Endometrium (tissue), 2 donors: ENCODE measurements around the gene SMAD2.
"Not testable (repeated sequence)": the region's sequence is repeated elsewhere in the genome, so short reads cannot be mapped to it uniquely, and the experiment has no call there.

Experiments
- FAIRE-seq: peaks from 2 replicates; lab custom pipeline; 2012; peaks lifted over from hg19 to GRCh38; lab: Jason Lieb, UNC
- donor health status: control.
- donor health status: control.

SMAD2 gene

DNA sequence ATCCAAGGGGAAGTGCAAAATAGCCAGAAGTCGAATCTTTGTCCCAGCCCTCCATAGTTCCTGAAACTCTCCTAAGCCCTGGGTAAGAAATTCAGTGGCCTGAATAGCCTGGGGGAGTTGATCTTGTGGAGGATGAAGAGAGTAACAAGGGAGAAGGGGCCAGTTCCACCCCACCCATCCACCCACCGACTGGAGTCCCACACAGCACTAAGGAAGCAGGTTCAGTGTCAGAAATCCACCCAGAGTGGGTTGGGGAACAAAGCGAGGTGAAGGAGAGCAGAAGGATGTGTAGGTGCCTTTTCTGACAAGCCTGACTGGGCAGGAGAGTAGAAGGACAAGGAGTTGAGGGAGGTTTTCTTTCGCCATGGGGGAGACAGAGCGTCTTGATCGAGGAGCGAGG is 136.8 kb downstream of the SMAD2 start:
- no peak for FAIRE-seq

DNA sequence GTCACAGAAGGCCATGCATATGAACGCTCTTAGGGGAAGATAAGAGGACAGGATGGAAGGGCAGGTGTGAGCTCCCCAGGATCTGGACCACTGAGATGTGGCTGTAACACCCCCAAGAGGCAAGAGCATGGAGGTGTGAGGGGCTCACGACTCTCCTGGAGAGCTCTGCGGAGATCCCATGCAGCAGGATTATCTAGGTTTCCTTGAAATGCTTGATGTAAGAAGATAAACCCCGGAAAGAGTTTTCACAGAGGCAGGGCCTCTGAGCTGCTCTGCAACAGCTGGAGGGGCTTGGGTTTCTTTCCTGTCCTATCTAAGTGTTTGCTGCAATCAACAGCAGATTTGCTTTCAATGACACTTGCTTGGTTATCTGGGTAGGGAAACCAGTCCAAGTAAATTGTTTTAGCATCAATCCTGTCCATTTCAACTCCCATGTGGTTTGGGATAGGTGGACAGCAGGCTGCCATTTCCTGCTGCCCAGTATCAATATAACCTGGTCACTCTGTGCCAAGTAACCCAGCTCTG is 138.9 kb downstream of the SMAD2 start:
- FAIRE-seq: no peak

DNA sequence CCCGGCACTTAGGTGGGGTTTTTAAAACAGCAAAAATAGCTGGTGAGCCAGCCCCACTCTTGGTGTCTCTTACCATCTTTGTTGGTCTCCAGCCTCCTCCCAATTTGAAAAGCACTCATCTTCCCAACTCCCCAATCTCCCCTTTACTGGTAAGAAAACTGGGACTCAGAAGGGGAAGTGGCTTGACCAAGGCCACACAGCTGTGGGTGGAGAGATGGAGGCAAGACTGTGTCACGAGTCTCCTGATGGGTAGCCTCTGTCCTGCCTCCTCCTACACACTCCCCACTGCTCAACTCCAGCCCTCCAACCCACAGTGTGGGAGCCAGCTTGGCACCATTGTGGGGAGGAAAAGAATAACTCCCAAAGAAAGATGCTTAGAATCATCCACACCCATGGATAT is 140.4 kb downstream of the SMAD2 start:
- no peak for FAIRE-seq

DNA sequence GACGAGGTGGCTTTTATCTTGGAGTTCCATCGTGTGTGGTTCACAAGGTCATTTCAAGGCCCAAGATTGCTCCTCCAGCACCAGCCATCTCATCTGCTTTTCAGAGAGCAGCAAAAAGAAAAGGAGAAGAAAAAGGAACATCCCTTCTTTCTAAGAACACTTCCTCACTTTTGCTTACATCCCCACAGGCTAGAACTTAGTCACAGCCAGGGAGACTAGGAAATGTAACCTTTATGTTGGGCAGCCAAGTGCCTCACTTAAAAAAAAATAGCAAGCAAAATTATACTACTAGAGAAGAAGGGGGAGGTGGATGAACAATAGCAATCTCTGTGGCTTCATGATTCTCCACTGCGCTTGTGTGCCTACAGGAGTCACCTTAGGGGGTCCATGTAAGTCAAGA is 141.8 kb downstream of the SMAD2 start:
- FAIRE-seq: no peak

DNA sequence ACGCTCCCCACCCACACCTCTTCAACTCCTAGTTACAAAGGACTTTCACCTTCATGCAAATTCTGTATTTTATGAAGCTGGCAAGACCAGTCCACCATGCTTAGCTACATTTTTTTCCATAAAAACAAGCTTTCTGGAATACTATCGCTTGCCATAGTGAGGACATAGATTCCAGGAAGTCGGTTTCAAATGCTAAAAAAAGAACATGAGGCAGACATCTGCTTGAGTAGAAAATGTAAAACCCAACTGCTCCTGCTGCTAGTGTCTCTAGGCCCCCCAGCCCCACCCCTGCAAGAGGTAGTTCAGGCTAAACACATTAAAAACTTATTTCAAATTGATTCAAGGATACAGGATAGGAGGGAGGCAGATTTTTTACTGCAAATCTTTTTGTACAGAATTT is 148.9 kb downstream of the SMAD2 start:
- no peak for FAIRE-seq

DNA sequence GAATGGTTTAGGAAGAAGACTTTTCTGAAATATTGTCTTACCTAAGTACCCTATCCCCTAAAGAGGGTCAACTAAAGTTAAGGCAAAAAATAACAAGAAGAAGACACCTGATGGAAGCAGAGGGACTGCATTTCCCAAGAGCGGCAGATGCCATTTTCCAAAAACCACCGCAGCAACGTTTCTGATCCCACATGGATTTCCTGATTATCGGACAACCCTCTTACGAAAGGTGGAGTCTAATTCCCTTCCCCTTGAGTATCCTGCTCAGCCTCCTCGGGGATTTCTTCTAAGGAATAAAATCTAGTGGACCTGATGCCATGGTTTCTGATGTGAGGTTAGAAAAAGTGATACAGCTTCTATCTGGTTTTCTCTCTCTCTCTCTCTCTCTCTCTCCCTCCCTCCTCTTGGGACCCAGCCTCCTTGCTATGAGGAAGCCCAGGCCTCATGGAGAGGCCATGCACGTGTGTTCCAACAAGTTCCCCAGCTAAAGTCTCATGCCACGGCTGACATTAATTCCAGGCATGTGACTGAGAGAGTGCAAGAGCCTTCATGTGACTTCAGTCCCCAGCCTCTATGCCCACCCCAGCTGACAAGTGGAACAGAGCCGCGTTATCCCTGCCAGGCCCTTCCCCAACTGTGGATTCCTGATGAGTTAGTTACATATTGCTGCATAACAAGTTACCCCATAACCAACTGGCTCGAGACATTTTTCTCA is 150.3 kb downstream of the SMAD2 start:
- FAIRE-seq: no peak

DNA sequence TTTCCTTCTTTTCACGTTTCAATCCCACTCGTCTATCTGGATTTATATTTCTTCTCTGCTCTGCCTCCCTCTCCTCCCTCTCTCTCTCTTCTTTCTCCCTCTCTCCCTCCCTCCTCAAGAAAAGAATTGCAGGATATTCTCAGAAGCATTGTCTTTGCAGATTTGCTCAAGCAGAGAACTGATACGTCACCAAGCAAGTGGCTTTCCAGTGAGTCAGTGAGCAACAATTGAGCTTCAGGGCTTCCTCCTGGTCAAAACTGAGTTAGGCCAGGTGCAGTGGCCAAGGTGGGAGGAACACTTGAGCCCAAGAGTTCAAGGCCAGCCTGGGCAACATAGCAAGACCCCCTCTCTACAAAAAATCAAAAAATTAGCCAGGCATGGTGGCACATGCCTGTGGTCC is 151.1 kb downstream of the SMAD2 start:
- no peak for FAIRE-seq

DNA sequence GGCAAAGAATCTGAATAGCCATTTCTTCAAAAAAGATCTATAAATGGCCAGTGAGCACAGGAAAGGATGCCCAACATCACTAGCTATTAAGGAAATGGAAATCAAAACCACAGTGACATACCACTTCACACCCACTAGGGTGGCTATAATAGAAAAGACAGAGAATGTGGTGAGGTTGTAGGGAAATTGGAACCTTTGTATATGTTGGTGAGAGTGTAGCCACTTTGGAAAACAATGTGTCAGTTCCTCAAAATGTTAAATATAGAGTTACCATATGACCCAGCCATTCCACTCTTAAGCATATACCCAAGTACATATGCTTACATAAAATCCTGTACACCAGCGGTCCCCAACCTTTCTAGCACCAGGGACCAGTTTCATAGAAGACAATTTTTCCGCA is 152.8 kb downstream of the SMAD2 start:
- no peak for FAIRE-seq

DNA sequence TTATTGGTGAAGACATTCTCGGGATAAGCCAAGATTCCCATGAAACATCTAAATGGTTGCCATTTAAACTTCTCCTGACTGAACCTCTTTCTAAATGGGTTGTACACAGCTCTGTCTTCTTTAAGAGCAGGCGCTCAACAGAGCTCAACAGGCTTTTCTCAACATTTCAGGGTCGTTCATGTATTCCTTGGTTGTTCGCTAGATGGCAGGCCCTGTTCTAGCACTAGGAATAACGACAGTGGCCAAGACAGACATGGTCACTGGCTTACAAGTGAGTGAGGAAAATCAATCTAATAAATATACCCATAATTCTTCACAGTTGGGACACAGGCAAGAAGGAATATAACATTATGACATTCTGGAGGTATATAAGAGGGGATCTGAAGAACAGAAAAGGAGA is 154.5 kb downstream of the SMAD2 start:
- no peak for FAIRE-seq

DNA sequence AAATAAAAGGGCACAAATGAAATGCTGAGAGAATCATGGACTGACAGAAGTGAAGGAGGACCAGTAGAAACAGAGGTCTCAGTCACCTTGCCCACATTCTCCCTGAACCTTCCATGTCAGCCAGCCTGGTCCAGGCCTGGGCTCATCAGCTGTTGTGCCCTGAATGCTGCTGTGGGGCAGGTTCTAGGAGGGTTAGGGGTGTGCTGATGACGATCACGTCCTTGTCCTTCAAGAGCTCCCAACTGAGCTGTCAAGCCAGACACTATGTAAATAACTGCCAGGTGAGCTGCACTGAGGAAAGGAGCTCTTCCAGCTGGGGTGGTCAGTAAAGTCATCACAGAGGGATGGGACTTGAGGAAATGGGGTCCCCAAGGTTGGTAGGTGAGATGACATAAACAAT is 156.5 kb downstream of the SMAD2 start:
- FAIRE-seq: no peak

DNA sequence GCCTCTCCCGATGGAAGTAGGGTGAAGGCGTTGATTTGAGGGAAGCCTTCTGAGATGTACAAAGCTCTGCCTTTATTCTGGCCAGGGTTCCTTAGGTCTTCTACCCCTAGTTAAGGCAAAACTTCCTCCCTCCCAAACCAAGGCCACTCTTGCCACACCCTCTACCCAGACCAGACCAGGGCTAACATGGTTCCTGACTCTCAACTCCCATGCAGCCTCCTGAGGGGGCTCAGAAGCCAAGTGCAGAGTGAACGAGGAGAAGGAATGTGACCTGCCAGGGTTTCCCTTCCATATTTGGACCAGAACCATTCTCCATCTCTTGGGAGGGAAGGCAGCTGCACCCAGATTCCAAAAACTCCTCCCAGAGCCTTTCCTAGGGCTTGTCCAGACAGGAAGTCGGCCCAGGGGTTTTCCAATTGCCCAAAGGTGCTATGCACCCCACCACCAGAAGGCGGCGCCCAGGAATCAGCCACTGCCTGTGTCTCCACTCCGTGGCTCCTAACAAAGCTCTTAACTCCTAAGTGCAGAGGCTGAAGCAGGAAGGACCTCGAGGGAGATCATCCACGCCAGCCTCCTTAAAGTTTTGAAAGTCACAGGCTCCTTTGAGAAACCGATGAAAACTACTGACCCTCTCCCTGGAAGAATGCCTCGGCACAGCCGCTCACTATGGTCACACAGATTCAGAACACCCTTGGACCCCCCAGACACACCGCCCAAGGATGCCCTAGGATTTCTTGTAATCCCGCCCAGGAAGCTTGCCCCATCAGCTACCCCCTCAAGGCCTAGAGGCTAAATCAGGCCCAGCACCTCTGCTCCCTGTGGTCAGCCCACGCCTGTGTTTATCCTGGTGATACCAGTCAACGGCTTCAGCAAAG is 157.8 kb downstream of the SMAD2 start:
- FAIRE-seq: no peak

DNA sequence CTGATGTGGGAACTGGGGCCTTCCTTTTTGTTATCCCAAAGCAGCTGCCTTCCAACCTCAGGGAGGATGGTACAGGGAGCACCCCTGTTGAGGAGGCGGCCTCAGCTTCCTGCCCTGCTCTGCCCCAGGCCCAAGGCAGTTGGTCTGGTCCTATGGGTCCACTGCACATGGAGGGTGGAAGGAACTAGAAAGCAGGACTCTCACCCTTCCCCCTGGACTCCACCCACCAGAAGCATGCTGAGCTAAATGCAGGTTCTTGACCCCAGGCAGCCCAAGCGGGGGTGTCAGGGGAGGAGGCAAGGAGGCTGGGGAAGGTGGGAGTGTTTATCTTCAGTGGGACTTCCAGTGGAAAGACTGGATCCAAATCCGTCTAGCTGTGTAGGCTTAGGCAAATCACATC is 158.5 kb downstream of the SMAD2 start:
- no peak for FAIRE-seq

DNA sequence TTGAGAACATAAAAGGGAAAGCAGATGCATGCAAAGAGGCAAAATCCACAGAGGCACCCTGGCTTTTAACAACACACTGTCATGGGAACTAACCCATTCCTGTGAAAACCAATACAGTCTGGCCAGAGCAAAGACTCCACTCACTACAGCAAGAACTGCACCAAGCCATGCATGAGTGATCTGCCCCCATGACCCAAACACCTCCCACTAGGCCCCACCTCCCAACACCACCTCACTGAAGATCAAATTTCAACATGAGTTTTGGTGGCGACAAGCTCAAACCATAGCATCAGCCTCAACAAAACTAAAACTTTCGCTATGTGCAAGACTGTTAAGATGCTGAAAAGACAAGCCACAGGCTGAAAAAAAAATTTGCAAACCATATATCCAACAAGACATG is 162.8 kb downstream of the SMAD2 start:
- no peak for FAIRE-seq

DNA sequence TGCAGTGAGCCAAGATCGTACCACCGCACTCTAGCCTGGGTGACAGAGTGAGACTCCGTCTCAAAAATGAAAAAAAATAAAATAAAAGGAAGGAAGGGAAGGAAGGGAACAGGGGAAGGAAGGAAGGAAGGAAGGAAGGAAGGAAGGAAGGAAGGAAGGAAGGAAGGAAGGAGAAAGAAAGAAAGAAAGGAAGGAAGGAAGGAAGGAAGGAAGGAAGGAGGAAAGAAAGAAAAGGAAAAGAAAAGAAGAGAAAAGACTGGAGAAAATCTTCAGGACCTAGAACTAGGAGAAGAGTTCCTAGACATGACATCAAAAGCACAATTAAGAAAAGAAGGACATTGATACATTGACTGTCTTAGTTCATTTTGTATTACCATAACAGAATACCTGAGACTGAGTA is 163.3 kb downstream of the SMAD2 start:
- not testable (repeated sequence) for FAIRE-seq
